Skeletal muscle satellite cell (primary cell): ENCODE data around the gene SRSF4.
"Not testable (repeated sequence)": the region's sequence is repeated elsewhere in the genome, so short reads cannot be mapped to it uniquely, and the experiment has no call there.

Experiments
- H3K27me3 ChIP-seq: 2 replicates; pipeline ENCODE4 v1.7.0; 2013; ENCODE audit warnings: low read length; ENCODE audit not compliant: control insufficient read depth, insufficient read depth
- H3K36me3 ChIP-seq: 2 replicates; pipeline ENCODE4 v1.7.0; 2013; ENCODE audit warnings: mild to moderate bottlenecking, control low read depth, low read length; ENCODE audit not compliant: insufficient read depth
- H3K4me1 ChIP-seq: 2 replicates; pipeline ENCODE4 v1.7.0; 2013; ENCODE audit warnings: low read length; ENCODE audit not compliant: control insufficient read depth, insufficient read depth
- H3K4me2 ChIP-seq: 2 replicates; pipeline ENCODE4 v1.7.0; 2013; ENCODE audit warnings: mild to moderate bottlenecking, low read length
- H3K4me3 ChIP-seq: 2 replicates; pipeline ENCODE4 v1.7.0; 2013; ENCODE audit warnings: low read length
- H3K9ac ChIP-seq: 2 replicates; pipeline ENCODE4 v1.7.0; 2013; ENCODE audit warnings: mild to moderate bottlenecking, low read depth, low read length, moderate library complexity
- H3K9me3 ChIP-seq: replicated peaks from 2 replicates; pipeline ENCODE4 v1.7.0; 2013; ENCODE audit warnings: mild to moderate bottlenecking, control low read depth, low read length

The SRSF4 gene

GRCh38 chr1:29121936-29122681 lies 59.6 kb downstream of the SRSF4 start:
- Histone ChIP-seq H3K4me1 (peaks cover 25% of the 10 kb centered on the region), H3K4me2 (peak overlapping the region; percentile 89), H3K9ac (peak overlapping the region; percentile 29), H3K9me3 (no peaks in the 10 kb centered on the region), H3K36me3 (no peaks in the 10 kb centered on the region), H3K4me3 (peak overlapping the region; percentile 57), H3K27me3 (peaks cover 25% of the 10 kb centered on the region)

- H3K4me1 ChIP-seq, result peaks cover 25% of the 10 kb centered on the region
- H3K9ac ChIP-seq, result no peak overlapping the region
- peak overlapping the region; percentile 89 for H3K4me2 ChIP-seq
- no peaks in the 10 kb centered on the region for H3K36me3 ChIP-seq
- H3K27me3 ChIP-seq, result peaks cover 25% of the 10 kb centered on the region
- H3K9me3 ChIP-seq, result no peaks in the 10 kb centered on the region
- H3K4me3 ChIP-seq, result peak overlapping the region; percentile 57
These were observed 60.2 kb downstream of the SRSF4 start for GRCh38 chr1:29121516-29121935.

- Histone ChIP-seq H3K9ac (no peak overlapping the region), H3K4me1 (peaks cover 25% of the 10 kb centered on the region), H3K36me3 (no peaks in the 10 kb centered on the region), H3K9me3 (no peaks in the 10 kb centered on the region), H3K4me3 (no peak overlapping the region), H3K4me2 (no peak overlapping the region), H3K27me3 (peaks cover 25% of the 10 kb centered on the region)
These were observed 60.7 kb downstream of the SRSF4 start for GRCh38 chr1:29120947-29121485.

- Histone ChIP-seq H3K36me3 (no peaks in the 10 kb centered on the region), H3K27me3 (peaks cover 25% of the 10 kb centered on the region), H3K4me1 (peaks cover 25% of the 10 kb centered on the region), H3K4me3 (no peak overlapping the region), H3K9me3 (no peaks in the 10 kb centered on the region), H3K4me2 (no peak overlapping the region), H3K9ac (no peak overlapping the region)
These were observed 61.3 kb downstream of the SRSF4 start for GRCh38 chr1:29120367-29120766.

GRCh38 chr1:29119121-29119929 lies 62.4 kb downstream of the SRSF4 start:
- Histone ChIP-seq H3K9me3 (no peaks in the 10 kb centered on the region), H3K36me3 (no peaks in the 10 kb centered on the region), H3K4me2 (no peak overlapping the region), H3K27me3 (peaks cover 25% of the 10 kb centered on the region), H3K9ac (no peak overlapping the region), H3K4me1 (peaks cover 20% of the 10 kb centered on the region), H3K4me3 (no peak overlapping the region)

- Histone ChIP-seq H3K36me3 (no peaks in the 10 kb centered on the region), H3K4me3 (no peak overlapping the region), H3K27me3 (peaks cover 15% of the 10 kb centered on the region), H3K9me3 (no peaks in the 10 kb centered on the region), H3K4me2 (no peak overlapping the region), H3K9ac (no peak overlapping the region), H3K4me1 (peaks cover 8% of the 10 kb centered on the region)
These were observed 64.3 kb downstream of the SRSF4 start for GRCh38 chr1:29117381-29117780.

GRCh38 chr1:29114654-29115053 lies 67.0 kb downstream of the SRSF4 start:
- no peaks in the 10 kb centered on the region for H3K36me3 ChIP-seq
- no peaks in the 10 kb centered on the region for H3K9me3 ChIP-seq
- no peak overlapping the region for H3K4me3 ChIP-seq
- H3K4me2 ChIP-seq, result no peak overlapping the region
- H3K9ac ChIP-seq, result no peak overlapping the region
- H3K4me1 ChIP-seq, result no peaks in the 10 kb centered on the region
- peaks cover 4% of the 10 kb centered on the region for H3K27me3 ChIP-seq

- Histone ChIP-seq H3K9ac (no peak overlapping the region), H3K4me1 (no peaks in the 10 kb centered on the region), H3K36me3 (no peaks in the 10 kb centered on the region), H3K4me3 (no peak overlapping the region), H3K4me2 (no peak overlapping the region), H3K9me3 (no peaks in the 10 kb centered on the region), H3K27me3 (peaks cover 2% of the 10 kb centered on the region)
These were observed 68.1 kb downstream of the SRSF4 start for GRCh38 chr1:29113413-29114117.

GRCh38 chr1:29112705-29113412 lies 68.8 kb downstream of the SRSF4 start:
- H3K9ac ChIP-seq, result no peak overlapping the region
- H3K4me3 ChIP-seq, result no peak overlapping the region
- no peak overlapping the region for H3K4me2 ChIP-seq
- no peaks in the 10 kb centered on the region for H3K9me3 ChIP-seq
- H3K36me3 ChIP-seq, result no peaks in the 10 kb centered on the region
- no peaks in the 10 kb centered on the region for H3K27me3 ChIP-seq
- H3K4me1 ChIP-seq, result no peaks in the 10 kb centered on the region

- H3K4me2 ChIP-seq, H3K9ac ChIP-seq, H3K4me3 ChIP-seq, H3K9me3 ChIP-seq, H3K4me1 ChIP-seq, H3K36me3 ChIP-seq, H3K27me3 ChIP-seq: not testable (repeated sequence)
These were observed 73.7 kb downstream of the SRSF4 start for GRCh38 chr1:29108041-29108440.

GRCh38 chr1:29105822-29106221 lies 75.9 kb downstream of the SRSF4 start:
- Histone ChIP-seq H3K27me3 (no peaks in the 10 kb centered on the region), H3K9ac (no peak overlapping the region), H3K4me1 (no peaks in the 10 kb centered on the region), H3K9me3 (no peaks in the 10 kb centered on the region), H3K4me3 (no peak overlapping the region), H3K4me2 (no peak overlapping the region), H3K36me3 (no peaks in the 10 kb centered on the region)
